KMS-11 (cell line): Measurements from ENCODE around the gene CGB2.
"Not testable (repeated sequence)": the region's sequence is repeated elsewhere in the genome, so short reads cannot be mapped to it uniquely, and the experiment has no call there.

Experiments used
- H2AFZ ChIP-seq: fragments of 200-600 bp; sonication (generic); 2 replicates; pipeline ENCODE4 v1.6.1; 2016; ENCODE audit warnings: antibody characterized with exemption, mixed run types, low read depth
- H3K27ac ChIP-seq: fragments of 200-600 bp; sonication (generic); 2 replicates; pipeline ENCODE4 v1.6.1; 2016; ENCODE audit warnings: mild to moderate bottlenecking, mixed run types
- H3K27me3 ChIP-seq: fragments of 200-600 bp; sonication (generic); 2 replicates; pipeline ENCODE4 v1.6.1; 2017; ENCODE audit warnings: mild to moderate bottlenecking, low read depth, mixed run types, moderate library complexity; ENCODE audit not compliant: insufficient read depth
- H3K36me3 ChIP-seq: fragments of 200-600 bp; sonication (generic); 2 replicates; pipeline ENCODE4 v1.6.1; 2017; ENCODE audit warnings: mild to moderate bottlenecking, mixed run types; ENCODE audit not compliant: insufficient read depth
- H3K4me1 ChIP-seq: fragments of 200-600 bp; sonication (generic); 2 replicates; pipeline ENCODE4 v1.6.1; 2016; ENCODE audit warnings: mild to moderate bottlenecking, low read depth, mixed run types; ENCODE audit not compliant: poor library complexity, severe bottlenecking
- H3K4me2 ChIP-seq: fragments of 200-600 bp; sonication (generic); 2 replicates; pipeline ENCODE4 v1.7.0; 2016; ENCODE audit warnings: mild to moderate bottlenecking, mixed run types
- H3K4me3 ChIP-seq: fragments of 200-600 bp; sonication (generic); IDR thresholded peaks from 2 replicates; pipeline ENCODE4 v1.6.1; 2017; ENCODE audit warnings: low read depth, low read length, mixed read lengths; ENCODE audit not compliant: insufficient read depth
- H3K79me2 ChIP-seq: fragments of 200-600 bp; sonication (generic); 2 replicates; pipeline ENCODE4 v1.6.1; 2016; ENCODE audit warnings: low read depth, mixed run types; ENCODE audit not compliant: insufficient read depth
- H3K9ac ChIP-seq: fragments of 200-600 bp; sonication (generic); 2 replicates; pipeline ENCODE4 v1.6.1; 2016; ENCODE audit warnings: mild to moderate bottlenecking, mixed run types
- H4K20me1 ChIP-seq: fragments of 200-600 bp; sonication (generic); 2 replicates; pipeline ENCODE4 v1.6.1; 2016; ENCODE audit warnings: mild to moderate bottlenecking, mixed run types; ENCODE audit not compliant: insufficient read depth
- TF ChIP-seq, protein P1 (sequence below): fragments of 200-600 bp; sonication (generic); conservative IDR thresholded peaks from 2 replicates; pipeline ENCODE4 v1.6.1; 2017; ENCODE audit warnings: low read depth, mild to moderate bottlenecking, antibody characterized with exemption, low read length, moderate library complexity, mixed read lengths

CGB2 gene

DNA sequence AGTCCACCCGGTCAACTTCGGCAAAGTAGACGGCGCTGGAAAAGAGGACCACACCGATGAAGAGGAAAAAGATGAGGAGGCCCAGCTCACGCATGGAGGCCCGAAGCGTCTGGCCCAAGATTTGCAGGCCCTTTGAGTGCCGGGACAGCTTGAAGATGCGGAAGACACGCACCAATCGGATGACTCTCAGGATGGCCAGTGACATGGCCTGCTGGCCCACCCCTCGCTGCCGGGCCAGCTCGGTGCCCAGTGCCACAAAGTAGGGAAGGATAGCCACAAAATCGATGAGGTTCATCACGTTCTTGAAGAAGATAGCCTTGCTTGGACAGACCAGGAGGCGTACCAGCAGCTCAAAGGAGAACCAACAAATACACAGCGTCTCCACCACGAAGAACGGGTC, 38.7 kb downstream of the CGB2 start:
- H3K79me2 ChIP-seq = no peaks in the 10 kb centered on the region
- H3K27ac ChIP-seq = no peak overlapping the region
- H3K36me3 ChIP-seq = no peaks in the 10 kb centered on the region
- no peaks in the 10 kb centered on the region for H3K4me1 ChIP-seq
- H2AFZ ChIP-seq = no peak overlapping the region
- no peak overlapping the region for H3K4me2 ChIP-seq
- no peak overlapping the region for H3K4me3 ChIP-seq
- H3K9ac ChIP-seq = no peak overlapping the region
- peaks cover 69% of the 10 kb centered on the region for H3K27me3 ChIP-seq
- TF ChIP-seq, protein P1, sequence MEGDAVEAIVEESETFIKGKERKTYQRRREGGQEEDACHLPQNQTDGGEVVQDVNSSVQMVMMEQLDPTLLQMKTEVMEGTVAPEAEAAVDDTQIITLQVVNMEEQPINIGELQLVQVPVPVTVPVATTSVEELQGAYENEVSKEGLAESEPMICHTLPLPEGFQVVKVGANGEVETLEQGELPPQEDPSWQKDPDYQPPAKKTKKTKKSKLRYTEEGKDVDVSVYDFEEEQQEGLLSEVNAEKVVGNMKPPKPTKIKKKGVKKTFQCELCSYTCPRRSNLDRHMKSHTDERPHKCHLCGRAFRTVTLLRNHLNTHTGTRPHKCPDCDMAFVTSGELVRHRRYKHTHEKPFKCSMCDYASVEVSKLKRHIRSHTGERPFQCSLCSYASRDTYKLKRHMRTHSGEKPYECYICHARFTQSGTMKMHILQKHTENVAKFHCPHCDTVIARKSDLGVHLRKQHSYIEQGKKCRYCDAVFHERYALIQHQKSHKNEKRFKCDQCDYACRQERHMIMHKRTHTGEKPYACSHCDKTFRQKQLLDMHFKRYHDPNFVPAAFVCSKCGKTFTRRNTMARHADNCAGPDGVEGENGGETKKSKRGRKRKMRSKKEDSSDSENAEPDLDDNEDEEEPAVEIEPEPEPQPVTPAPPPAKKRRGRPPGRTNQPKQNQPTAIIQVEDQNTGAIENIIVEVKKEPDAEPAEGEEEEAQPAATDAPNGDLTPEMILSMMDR = no peak
- H4K20me1 ChIP-seq = no peaks in the 10 kb centered on the region

DNA sequence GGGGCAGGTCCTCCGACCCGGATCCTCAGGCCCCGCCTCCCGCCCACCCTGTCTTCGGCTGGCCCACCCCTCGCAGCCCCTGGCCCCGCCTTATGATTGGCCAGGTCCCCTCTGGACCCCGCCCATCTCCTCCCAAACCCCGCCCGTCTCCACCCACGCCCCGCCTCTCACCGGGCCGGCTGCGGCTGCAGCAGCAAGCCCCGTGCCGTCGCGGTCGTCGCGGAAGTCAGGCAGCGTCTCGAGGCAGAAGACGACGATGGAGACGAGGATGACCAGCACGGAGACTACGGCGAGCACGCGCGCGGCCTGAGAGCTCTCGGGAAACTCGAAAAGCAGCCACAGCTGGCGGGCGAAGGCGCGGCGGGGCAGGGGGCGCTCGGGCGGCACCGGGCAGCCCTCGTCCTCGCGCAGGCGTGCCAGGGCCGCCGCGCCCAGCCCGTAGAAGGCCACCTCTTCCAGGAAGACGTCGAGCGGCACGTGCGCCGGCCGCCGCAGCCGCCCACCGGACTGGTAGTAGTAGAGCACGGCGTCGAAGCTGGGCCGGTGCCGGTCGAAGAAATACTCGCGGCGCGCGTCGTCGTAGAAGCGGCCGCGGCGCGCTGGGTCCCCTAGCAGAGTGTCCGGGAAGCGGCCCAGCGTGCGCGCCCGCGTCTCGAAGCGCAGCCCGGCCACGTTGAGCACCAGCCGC, 40.3 kb downstream of the CGB2 start:
- Histone ChIP-seq H3K4me2 (no peak overlapping the region), H2AFZ (no peak overlapping the region), H3K36me3 (no peaks in the 10 kb centered on the region), H4K20me1 (no peaks in the 10 kb centered on the region), H3K27me3 (peaks cover 55% of the 10 kb centered on the region), H3K4me1 (no peaks in the 10 kb centered on the region), H3K27ac (no peak overlapping the region), H3K9ac (no peak overlapping the region), H3K4me3 (no peak overlapping the region), H3K79me2 (no peaks in the 10 kb centered on the region)
- TF ChIP-seq, protein P1 = no peak

GRCh38 chr19:49073514-49074378, 42.1 kb downstream of the CGB2 start:
- H3K4me1 ChIP-seq = no peaks in the 10 kb centered on the region
- TF ChIP-seq, protein P1 = no peak
- H3K27ac ChIP-seq = no peak overlapping the region
- no peak overlapping the region for H3K4me3 ChIP-seq
- no peaks in the 10 kb centered on the region for H3K79me2 ChIP-seq
- H4K20me1 ChIP-seq = no peaks in the 10 kb centered on the region
- no peak overlapping the region for H2AFZ ChIP-seq
- H3K27me3 ChIP-seq = peaks cover 38% of the 10 kb centered on the region
- no peak overlapping the region for H3K9ac ChIP-seq
- H3K36me3 ChIP-seq = no peaks in the 10 kb centered on the region
- no peak overlapping the region for H3K4me2 ChIP-seq

GRCh38 chr19:49074869-49075268, 43.2 kb downstream of the CGB2 start:
- not testable (repeated sequence) for H2AFZ ChIP-seq, H3K36me3 ChIP-seq, H3K9ac ChIP-seq, H3K4me3 ChIP-seq, H4K20me1 ChIP-seq, H3K4me1 ChIP-seq, H3K4me2 ChIP-seq, H3K27ac ChIP-seq, H3K79me2 ChIP-seq
- TF ChIP-seq, protein P1 = peak; percentile 42
- H3K27me3 ChIP-seq = peaks cover 31% of the 10 kb centered on the region
